GM21825 (cell line): ENCODE data around the gene TRAK1.

Experiments
- ATAC-seq: cut with Tn5 transposase; IDR thresholded peaks from one replicate; pipeline ENCODE4 v1.9.1; 2021; ENCODE audit warnings: mild to moderate bottlenecking, moderate library complexity; ENCODE audit not compliant: unreplicated experiment

The TRAK1 gene

GRCh38 chr3:42267878-42268277 lies 176.7 kb downstream of the TRAK1 start:
- no peak for ATAC-seq

DNA sequence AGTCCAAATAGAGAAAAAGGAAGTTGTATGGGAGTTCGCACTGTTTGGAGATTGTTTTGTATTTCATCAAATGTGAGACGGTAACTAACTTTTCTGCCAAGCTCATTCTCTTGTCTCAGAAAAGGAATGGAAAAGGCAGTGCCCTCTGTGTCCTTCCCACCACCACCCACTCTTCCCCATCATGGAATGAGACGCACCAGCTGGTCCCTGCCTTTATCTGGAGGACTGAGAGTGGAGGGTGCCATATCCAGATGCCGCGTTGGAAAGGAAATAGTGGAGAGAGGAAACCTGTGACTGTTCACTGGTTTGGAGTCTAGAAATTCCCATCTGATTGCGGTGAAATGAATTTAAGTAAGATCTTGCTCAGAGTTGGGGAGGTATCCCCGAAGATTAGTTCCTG lies 178.5 kb downstream of the TRAK1 start:
- ATAC-seq: no peak

DNA sequence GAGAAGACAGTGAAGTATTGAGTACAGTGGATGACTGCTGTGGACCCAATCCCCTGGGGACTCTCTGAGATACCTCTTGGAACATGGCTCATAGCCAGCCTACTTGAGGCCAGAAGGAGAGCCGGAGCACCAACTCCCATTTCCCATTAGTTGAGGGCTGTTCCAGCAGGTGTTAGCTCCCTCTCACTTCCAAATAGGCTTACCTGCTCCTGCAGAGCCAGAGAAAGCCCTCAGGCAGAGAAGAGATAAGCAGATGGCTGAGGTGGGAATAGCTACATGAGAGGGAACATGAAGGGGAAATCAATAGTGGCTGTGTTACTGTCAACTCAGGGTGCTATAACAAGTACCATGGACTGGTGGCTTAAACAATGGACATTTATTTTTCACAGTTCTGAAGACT lies 179.4 kb downstream of the TRAK1 start:
- ATAC-seq: no peak

GRCh38 chr3:42271786-42272185 lies 180.6 kb downstream of the TRAK1 start:
- ATAC-seq: no peak

DNA sequence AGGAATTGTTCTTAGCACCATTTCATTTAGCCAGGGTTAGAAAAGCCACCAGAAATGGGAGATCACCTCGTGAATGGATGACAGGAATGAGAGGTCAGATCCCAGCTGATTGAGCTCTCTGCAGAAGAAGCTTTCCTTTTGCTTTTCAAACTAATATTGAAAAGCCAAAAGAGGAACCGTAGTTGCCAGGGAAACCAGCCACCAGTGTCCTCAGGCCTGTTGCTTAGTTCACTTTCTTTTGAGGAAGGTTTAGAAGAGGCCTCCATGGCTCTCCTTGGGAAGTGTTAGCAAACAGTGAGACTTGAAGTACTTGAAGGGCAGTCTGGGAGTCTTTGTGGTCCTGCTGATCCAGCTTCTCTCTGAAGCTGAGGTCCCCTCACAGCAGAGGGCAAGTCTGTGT lies 182.2 kb downstream of the TRAK1 start:
- ATAC-seq: no peak

- ATAC-seq: no peak
Observed at GRCh38 chr3:42274266-42274665, 183.1 kb downstream of the TRAK1 start.

DNA sequence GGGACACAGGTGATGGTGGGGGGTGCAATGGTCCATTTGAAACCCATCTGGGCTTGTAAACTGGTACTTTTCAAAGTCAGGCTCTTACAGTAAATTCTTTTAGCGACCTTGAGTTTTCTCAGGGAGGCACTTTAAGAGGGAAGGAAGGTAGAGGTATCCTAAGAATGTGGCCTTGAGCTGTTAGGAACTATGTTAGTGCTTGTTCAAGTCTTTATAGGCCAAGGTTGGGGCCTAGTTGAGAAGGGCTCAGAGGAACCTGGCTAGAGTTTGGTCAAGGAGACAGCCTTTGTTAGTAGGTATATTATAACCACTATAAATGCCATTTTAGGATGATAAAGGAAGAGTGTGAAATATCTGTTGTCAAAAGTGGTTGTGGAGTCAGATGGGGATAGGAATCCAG lies 184.1 kb downstream of the TRAK1 start:
- no peak for ATAC-seq
